Stimulated activated CD8-positive, alpha-beta memory T cell treated with anti-CD3 and anti-CD28 coated beads, Interleukin-7, amount 100 ng/mL, for 1 hour (primary cell): Measurements from ENCODE around the gene C2orf69.

Source experiments
- DNase-seq, 2 donors: peaks; one replicate each; pipeline ENCODE4 v3.0.0-alpha.2; 2020; ENCODE audit warnings: low read depth in 2 of 2

Gene C2orf69

DNA sequence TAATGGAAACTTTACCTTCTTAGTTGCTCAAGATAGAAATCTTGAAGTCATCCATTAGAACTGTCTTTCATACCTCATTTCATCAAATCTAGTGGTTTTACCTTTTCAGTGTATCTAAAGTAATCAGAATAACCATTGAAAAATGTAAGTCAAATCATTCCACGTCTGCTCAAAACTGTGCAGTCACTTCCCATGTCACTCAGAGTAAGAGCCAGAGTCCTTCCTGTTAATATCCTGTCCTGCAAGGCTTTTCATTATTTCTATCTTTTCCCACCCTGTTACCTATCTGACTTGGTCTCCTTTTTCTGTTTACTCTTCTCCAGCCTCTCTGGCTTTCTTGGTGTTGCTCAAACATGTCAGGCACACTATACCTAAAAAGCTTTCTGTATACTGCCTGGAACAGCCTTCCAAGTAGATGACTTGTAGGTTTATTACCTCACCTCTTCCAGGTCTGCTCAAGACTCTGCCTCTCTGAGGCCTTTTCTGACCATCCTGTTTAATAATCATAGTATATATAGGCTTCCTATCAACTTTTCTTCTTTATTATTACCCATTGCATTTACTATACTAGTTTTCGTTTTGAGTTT, 3.4 kb downstream of the C2orf69 start:
- no peak for DNase-seq

- no peak for DNase-seq
These were observed 5.9 kb downstream of the C2orf69 start for GRCh38 chr2:199916980-199917379.

DNA sequence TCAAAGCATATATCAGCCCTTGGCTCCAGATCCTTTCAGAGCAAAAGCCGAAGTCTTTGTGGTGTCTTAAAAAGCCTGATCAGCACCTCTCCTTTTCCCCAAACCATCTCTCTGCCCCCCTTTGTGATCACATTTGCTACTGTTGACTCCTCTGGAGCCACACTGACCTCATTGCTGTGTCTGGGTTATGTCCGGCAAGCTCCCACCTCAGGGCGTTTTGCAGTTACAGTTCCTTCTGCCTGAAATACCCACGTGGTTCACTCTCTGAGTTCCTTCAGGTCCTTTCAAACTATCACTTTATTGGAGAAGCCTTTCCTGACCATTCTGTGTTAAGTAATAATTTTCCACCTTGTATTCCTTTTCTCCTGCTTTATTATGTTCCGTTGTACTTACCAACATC, 11.8 kb downstream of the C2orf69 start:
- DNase-seq: no peak

DNA sequence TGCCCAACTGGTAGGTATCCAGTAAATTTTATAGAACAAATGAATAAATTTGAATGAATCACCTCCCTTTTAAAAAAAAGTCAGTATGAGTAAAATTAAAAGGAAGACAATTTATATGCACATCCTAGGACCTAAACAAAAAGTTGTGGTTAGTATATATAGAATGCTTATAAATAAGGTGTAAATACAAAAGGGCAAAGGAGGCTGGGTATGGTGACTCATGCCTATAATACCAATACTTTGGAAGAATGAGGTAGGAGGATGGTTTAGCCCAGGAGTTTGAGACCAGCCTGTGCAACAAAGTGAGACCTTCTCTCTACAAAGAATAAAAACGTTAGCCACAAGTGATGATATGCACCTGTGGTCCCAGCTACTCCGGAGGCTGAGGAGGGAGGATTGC, 12.8 kb downstream of the C2orf69 start:
- DNase-seq: no peak

DNA sequence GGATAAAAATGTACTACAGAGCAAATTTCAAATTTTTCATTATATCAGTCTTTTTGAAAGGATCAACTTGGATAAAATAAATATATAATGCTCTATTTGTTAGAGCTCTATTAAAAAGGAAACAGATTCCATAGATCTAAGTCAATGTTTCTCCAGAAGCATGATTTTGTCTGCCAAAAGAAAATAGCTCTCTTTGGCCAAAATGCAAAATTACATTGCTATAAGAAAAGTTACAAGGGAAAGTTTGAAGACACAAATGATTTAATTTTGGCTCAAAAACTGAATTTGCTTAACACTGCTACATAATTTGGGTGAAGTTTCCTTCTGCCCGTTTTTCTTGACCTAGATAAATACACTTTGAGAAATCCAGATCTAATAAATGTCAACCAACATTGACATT, 15.7 kb downstream of the C2orf69 start:
- DNase-seq: no peak

- DNase-seq: no peak
These were observed 17.1 kb downstream of the C2orf69 start for GRCh38 chr2:199928226-199928625.

- no peak for DNase-seq
These were observed 17.5 kb downstream of the C2orf69 start for GRCh38 chr2:199928626-199929025.

DNA sequence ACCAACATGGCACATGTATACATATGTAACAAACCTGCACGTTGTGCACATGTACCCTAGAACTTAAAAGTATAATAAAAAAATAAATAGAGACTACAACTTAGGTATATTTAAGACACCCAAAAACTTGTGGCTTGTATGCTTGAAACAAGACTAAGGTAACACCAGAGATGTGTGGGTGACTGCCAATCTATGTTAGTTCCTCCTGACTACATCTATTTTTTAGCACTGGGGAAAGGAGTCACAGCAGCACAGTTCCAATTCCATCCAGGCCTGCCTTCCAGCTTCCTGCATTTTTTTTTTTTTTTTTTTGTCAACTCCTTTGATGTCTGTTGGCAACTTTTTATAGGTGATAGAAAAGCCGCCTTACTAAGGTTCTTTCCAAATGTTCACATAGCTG, 18.2 kb downstream of the C2orf69 start:
- DNase-seq: no peak

- no peak for DNase-seq
These were observed 21.3 kb downstream of the C2orf69 start for GRCh38 chr2:199932312-199932855.

DNA sequence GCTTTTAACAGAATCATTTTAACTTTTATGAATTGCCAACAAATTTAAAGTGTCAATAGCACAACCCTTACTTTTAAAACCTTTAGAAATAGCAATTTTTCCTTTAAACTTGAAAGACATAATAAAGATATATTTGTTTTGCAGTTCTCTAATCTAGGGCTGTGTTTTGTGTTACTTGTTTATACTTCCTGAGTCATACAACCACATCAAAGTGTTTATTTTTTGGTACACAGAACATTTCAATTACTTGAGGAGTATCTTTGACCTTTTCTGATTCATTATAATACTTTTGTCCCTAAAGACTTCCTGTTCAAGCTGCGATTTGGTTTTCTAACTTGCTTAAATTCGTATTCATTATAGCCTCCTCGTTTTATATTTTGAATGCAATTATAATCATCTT, 22.4 kb downstream of the C2orf69 start:
- no peak for DNase-seq

- no peak for DNase-seq
These were observed 25.5 kb downstream of the C2orf69 start for GRCh38 chr2:199936554-199936953.

GRCh38 chr2:199940373-199940772, 29.3 kb downstream of the C2orf69 start:
- DNase-seq: no peak

GRCh38 chr2:199943373-199943772, 32.3 kb downstream of the C2orf69 start:
- no peak for DNase-seq

GRCh38 chr2:199946196-199946595, 35.1 kb downstream of the C2orf69 start:
- no peak for DNase-seq

GRCh38 chr2:199946836-199947235, 35.7 kb downstream of the C2orf69 start:
- DNase-seq: no peak

DNA sequence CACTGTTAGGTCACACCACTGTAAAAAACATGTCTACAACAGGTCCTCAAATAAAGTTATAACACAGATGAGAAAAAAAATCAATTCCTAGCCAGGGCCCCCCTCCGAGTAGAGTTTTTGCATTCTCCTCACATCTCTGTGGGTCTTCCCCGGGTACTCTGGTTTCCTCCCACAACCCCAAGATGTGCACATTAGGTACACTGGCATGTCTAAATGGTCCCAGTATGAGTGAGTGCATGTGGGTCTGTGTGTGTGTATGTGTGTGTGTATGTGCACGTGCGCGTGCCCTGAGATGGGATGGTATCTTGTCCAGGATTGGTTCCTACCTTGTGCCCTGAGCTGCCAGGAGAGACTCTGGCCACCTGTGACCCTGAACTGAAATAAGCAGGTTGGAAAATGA, 39.3 kb downstream of the C2orf69 start:
- no peak for DNase-seq

GRCh38 chr2:199951023-199951422, 39.9 kb downstream of the C2orf69 start:
- no peak for DNase-seq

GRCh38 chr2:199955007-199955338, 43.9 kb downstream of the C2orf69 start:
- no peak for DNase-seq

GRCh38 chr2:199955339-199956061, 44.4 kb downstream of the C2orf69 start, which contains the start of the genes MAIP1 and TYW5:
Gene MAIP1, plus strand, starts transcription at chr2:199955582. Its CDS starts 217 bp downstream, at chr2:199955799.
Gene TYW5, minus strand, starts transcription at chr2:199955491. Its CDS starts 21 bp downstream, at chr2:199955470.
- DNase-seq: peak; percentile 56 to 65

DNA sequence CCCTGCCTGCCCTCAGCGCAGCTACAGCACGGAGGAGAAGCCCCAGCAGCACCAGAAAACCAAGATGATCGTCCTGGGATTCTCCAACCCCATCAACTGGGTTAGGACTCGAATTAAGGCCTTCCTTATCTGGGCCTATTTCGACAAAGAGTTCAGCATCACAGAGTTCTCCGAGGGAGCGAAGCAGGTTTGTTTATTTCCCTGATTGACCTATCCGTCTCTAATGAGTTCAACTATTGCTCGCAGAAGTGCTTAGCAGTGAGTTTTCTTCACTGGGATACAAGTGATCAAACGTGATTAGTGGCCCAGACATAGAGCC, 44.9 kb downstream of the C2orf69 start:
- no peak for DNase-seq

- DNase-seq: no peak
These were observed 46.9 kb downstream of the C2orf69 start for GRCh38 chr2:199958014-199958413.

GRCh38 chr2:199962203-199962602, 51.1 kb downstream of the C2orf69 start:
- DNase-seq: no peak

- no peak for DNase-seq
These were observed 55.3 kb downstream of the C2orf69 start for GRCh38 chr2:199966405-199966804.

DNA sequence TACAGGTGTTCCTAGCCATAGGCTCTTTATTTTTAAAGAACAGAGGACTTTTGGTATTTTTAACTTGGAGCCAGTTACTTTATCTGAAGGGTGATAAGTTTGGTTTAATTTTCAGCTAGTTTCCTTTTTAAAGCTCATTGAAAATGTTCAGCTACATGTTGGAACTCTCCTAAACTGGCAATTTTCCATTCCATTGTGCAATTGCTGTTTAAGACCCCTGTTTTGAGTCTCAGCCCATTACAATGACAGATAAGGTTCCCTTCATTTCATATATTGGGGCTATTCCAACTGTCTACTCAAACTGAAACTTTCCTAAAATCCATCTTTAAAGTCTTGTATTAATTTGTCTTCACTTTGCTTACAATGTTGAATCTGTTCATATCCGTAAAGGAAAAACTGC, 55.9 kb downstream of the C2orf69 start:
- no peak for DNase-seq
